Nephron (organoid): ENCODE measurements around the gene GDF7.

Source experiments
- H3K27ac Mint-ChIP-seq, 3 experiments: 2 replicates each; pipeline ENCODE4 v1.8.0; 2020; ENCODE audit warnings: mixed read lengths in 3 of 3, mild to moderate bottlenecking in 2 of 3, moderate library complexity in 1 of 3
- H3K27me3 Mint-ChIP-seq: 2 replicates; pipeline ENCODE4 v1.8.0; 2021; ENCODE audit warnings: low read depth, mild to moderate bottlenecking, moderate library complexity, mixed read lengths
- H3K36me3 Mint-ChIP-seq: 2 replicates; pipeline ENCODE4 v1.8.0; 2020; ENCODE audit warnings: low read depth, mixed read lengths
- H3K4me1 Mint-ChIP-seq: 2 replicates; pipeline ENCODE4 v1.8.0; 2020; ENCODE audit warnings: mixed read lengths
- H3K4me3 Mint-ChIP-seq, 3 experiments: 2 replicates each; pipeline ENCODE4 v1.8.0; 2020; ENCODE audit warnings: mild to moderate bottlenecking in 3 of 3, mixed read lengths in 3 of 3, moderate library complexity in 2 of 3
- H3K9me3 Mint-ChIP-seq: 2 replicates; pipeline ENCODE4 v1.8.0; 2020; ENCODE audit warnings: mixed read lengths
- TF ChIP-seq, protein P1 (sequence below), 3 experiments: fragments of 200-600 bp; sonication (generic); IDR thresholded peaks; one replicate each; pipeline ENCODE4 v1.5.0; 2021; ENCODE audit warnings: antibody characterized with exemption in 3 of 3; ENCODE audit not compliant: unreplicated experiment in 3 of 3

The GDF7 gene

DNA sequence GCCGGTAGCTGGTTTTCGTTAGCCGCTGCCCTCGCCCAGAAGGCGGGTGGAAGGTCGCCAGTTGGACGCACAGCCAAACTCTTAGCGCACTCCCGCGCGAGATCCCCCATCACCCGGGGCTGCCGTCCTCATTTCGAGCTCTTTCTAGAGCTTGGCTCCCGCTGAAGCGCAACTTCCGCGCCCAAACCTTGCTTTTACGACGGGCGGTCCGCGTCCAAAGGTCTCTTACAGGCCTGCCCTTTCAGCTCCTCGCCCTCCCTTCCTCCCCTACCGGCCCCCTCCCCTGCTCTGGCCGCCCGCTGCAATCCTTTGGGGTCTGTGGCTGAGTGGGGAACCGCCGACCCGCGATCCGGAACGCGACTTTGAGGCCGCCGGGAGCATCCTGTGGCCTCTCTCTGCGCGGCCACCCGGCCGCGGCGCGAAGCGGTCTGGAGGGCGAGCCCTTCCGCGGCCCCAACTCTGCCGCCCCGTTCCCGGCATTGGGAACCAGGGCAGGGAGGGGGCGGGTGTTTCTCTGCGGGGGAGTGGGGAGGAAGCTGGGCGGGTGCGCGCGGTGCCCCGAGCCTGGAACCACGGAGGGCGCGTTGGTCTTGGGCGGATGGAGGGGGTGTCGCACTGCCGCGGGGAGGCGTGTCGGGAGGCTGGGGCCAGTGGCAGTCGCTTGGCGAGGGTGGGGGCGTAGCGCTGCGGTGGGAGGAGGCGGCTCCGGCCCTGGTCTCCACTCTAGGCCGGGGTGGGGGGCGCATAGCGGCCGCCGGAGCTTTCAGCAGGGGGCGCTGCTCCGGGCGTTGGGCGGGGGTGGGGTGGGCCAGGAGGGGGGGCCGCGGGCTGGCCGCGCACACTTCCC lies at the start of gene GDF7:
Gene GDF7, plus strand, starts transcription at position 841 of the 847 bp plus-strand sequence. CDS start 96 bp downstream, outside the sequence.
- H3K4me1 Mint-ChIP-seq, result peaks cover 9% of the 10 kb centered on the region
- H3K9me3 Mint-ChIP-seq, result no peaks in the 10 kb centered on the region
- TF ChIP-seq, protein P1, sequence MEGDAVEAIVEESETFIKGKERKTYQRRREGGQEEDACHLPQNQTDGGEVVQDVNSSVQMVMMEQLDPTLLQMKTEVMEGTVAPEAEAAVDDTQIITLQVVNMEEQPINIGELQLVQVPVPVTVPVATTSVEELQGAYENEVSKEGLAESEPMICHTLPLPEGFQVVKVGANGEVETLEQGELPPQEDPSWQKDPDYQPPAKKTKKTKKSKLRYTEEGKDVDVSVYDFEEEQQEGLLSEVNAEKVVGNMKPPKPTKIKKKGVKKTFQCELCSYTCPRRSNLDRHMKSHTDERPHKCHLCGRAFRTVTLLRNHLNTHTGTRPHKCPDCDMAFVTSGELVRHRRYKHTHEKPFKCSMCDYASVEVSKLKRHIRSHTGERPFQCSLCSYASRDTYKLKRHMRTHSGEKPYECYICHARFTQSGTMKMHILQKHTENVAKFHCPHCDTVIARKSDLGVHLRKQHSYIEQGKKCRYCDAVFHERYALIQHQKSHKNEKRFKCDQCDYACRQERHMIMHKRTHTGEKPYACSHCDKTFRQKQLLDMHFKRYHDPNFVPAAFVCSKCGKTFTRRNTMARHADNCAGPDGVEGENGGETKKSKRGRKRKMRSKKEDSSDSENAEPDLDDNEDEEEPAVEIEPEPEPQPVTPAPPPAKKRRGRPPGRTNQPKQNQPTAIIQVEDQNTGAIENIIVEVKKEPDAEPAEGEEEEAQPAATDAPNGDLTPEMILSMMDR (IDR thresholded peaks at IDR 0.05; ENCODE audit: unreplicated experiment in 3 of 3), result peak; percentile 24 to 38 (median 25)
- H3K27ac Mint-ChIP-seq, result no peak within 1 kb of the TSS
- H3K4me3 Mint-ChIP-seq, result peak within 1 kb of the TSS; percentile 75 to 81 (median 81)
- H3K27me3 Mint-ChIP-seq, result peaks cover 96% of the 10 kb centered on the region
- no peaks in the 10 kb centered on the region for H3K36me3 Mint-ChIP-seq

DNA sequence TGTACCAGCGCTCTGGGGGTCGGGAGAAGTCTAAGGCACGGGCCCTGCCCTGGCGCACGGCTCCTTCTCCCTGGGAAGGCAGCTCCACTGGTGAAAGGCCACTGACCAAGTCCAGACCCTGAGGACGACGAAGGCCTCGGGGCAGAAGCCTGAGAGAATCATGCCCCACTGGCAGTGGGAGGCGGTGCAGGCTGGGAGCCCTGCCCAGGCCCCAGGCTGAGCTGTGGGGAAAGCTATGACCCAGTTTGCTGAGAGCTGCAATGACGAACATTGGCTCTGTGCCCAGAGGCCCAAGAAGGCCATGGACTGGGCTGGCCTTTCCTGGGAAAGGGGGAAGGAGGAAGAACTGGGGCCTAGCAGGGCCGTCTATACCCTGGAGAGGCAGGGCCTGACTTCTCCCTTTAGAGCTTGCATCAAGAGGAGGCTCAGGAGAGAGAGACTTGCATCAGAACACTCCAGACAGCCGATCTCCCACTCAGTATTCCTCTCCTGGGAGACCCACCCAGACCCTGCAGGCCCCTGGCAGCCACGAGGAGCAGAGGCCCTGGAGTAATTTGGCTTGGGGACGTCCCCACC lies 49.0 kb upstream of the GDF7 start:
- Mint-ChIP-seq H3K4me3 (no peak overlapping the region), H3K9me3 (no peaks in the 10 kb centered on the region), H3K27ac (peak overlapping the region; percentile 94 to 99 (median 97)), H3K27me3 (peaks cover 8% of the 10 kb centered on the region), H3K4me1 (peaks cover 68% of the 10 kb centered on the region), H3K36me3 (peaks cover 10% of the 10 kb centered on the region)
- TF ChIP-seq, protein P1 (IDR thresholded peaks at IDR 0.05; ENCODE audit: unreplicated experiment in 3 of 3), result peak; percentile 31 to 57 (median 54)

DNA sequence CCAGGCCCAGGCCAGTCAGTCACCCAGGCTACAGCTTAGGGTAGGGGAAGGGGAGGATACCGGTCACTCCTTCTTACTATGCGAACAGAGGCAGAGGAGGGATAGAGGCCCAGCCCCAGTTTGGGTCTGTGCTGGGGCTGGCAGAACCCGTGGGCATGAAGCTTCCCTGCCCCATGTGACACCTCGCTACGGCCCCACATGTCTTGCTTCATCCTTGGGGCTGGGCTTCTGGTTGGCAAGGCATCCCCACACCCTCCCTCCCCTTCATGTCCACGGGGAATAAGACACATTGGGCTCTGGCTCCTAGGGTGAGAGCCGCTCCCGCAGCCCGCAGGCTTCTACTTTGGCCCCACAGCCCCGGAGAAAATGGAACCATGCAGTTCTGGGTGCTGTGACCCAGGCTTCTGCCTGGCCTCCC lies 48.5 kb upstream of the GDF7 start:
- Mint-ChIP-seq H3K27ac (peak overlapping the region; percentile 94 to 99 (median 97)), H3K36me3 (peaks cover 11% of the 10 kb centered on the region)

DNA sequence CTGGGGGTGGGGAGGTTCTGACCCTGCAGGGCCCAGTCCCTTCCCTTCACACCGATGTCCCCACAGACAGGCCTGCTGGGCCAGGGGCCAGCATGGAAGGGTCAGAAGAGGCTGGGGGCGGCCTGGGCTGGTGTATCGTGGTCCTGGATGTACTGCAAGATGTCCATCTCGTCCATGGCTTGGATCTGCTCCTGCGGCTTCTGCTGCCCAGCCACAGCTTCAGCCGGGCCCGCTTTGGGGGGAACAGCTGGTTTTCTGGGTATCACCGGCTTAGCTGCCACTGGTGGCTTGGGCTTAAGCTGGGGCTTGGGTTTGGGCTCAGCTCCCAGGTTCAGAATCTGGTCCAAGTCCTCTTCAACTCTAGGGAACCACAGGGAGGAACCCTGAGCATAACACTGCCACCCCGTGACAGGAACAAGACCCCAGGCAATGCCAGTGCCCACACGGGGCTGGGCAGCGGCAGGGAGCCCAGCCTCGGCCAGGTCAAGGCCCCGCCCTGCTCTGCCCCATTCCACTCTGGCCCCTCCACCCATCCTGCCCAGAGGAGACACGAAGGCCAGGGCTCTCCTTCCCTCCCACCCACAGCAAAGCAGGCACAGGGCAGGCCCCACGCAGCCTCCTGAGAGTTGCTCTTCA lies 47.9 kb upstream of the GDF7 start:
- TF ChIP-seq, protein P1 (IDR thresholded peaks at IDR 0.05; ENCODE audit: unreplicated experiment in 3 of 3), result no peak
- Mint-ChIP-seq H3K9me3 (no peaks in the 10 kb centered on the region), H3K27me3 (peaks cover 8% of the 10 kb centered on the region), H3K36me3 (peaks cover 11% of the 10 kb centered on the region), H3K27ac (peak overlapping the region; percentile 45 to 91 (median 90)), H3K4me1 (peaks cover 61% of the 10 kb centered on the region), H3K4me3 (no peak overlapping the region)

More for the DNA sequence above, 48.5 kb upstream of the GDF7 start:
- H3K9me3 Mint-ChIP-seq, result no peaks in the 10 kb centered on the region
- no peak overlapping the region for H3K4me3 Mint-ChIP-seq
- H3K4me1 Mint-ChIP-seq, result peaks cover 66% of the 10 kb centered on the region
- H3K27me3 Mint-ChIP-seq, result peaks cover 8% of the 10 kb centered on the region
- TF ChIP-seq, protein P1 (IDR thresholded peaks at IDR 0.05; ENCODE audit: unreplicated experiment in 3 of 3), result no peak

DNA sequence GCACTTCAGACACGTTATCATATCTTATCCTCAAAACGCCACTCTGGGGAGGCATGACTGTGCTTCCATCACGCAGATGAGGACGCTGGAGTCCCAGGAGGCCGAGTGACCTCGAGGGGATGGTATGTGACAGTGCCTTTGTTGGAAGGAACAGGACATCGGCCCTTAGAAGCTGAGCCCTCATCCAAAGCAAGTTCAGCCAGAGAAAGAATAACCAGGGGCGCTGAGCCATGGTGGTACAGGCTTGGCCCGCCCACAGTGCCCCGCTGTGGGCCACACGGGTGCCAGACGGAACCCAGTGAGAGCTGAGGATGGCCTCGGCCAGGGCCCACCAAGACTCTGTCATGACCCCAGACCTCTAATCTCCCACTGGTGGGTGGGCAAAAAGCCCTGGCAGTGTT lies 47.3 kb upstream of the GDF7 start:
- H3K27ac Mint-ChIP-seq, result peak overlapping the region; percentile 45 to 91 (median 90)
- TF ChIP-seq, protein P1 (IDR thresholded peaks at IDR 0.05; ENCODE audit: unreplicated experiment in 3 of 3), result no peak
- H3K36me3 Mint-ChIP-seq, result peaks cover 11% of the 10 kb centered on the region
- peaks cover 55% of the 10 kb centered on the region for H3K4me1 Mint-ChIP-seq
- peaks cover 8% of the 10 kb centered on the region for H3K27me3 Mint-ChIP-seq
- no peaks in the 10 kb centered on the region for H3K9me3 Mint-ChIP-seq
- no peak overlapping the region for H3K4me3 Mint-ChIP-seq
